ENCODE measurements around the gene TNC. TPM values are rescaled to one million over a fixed set of nuclear protein-coding genes. Genes with fewer than 3 reads are reported as not detected.

TNC gene
- total and polyA plus RNA-seq, 2 of the 4 experiments (the other 2 are of a cell fraction): 192 to 253 TPM

GRCh38 chr9:115088860-115089259 lies 29.1 kb downstream of the TNC start:
- WGBS, 2 experiments (ENCODE audit: extremely low coverage in 2 of 2, insufficient read length in 1 of 2): no CpG with 5 or more reads among the region's 1 CpG
- H4K91ac ChIP-seq (ENCODE audit: insufficient read depth, low read depth, low read length): no peak overlapping the region
- H2BK20ac ChIP-seq (ENCODE audit: low read depth, low read length): no peak overlapping the region
- peaks cover 8% of the 10 kb centered on the region; the same call in 1 of the 2 replicates for H4K20me1 ChIP-seq (ENCODE audit: insufficient read depth, low read length)
- peak overlapping the region; percentile 19 for H2BK5ac ChIP-seq (ENCODE audit: low read depth, low read length, poor library complexity, severe bottlenecking)
- no peak overlapping the region for H4K5ac ChIP-seq (ENCODE audit: low read depth, low read length)
- no peaks in the 10 kb centered on the region for H3K27me3 ChIP-seq (ENCODE audit: control insufficient read depth, insufficient read depth, low read length)
- dilution Hi-C loops (cut with HindIII; ENCODE audit: low sequenced_read_pairs, unreplicated experiment): no loop called here
- intact Hi-C loops (cut with micrococcal nuclease): no loop called here
- no peak overlapping the region for H4K8ac ChIP-seq (ENCODE audit: low read depth in 2 of 2, low read length in 2 of 2)
- DNase-seq: peak; percentile 65
- no peak overlapping the region for H2BK120ac ChIP-seq (ENCODE audit: low read depth, low read length)
- H3K4me3 ChIP-seq (ENCODE audit: insufficient read depth, low read depth, low read length): no peak overlapping the region
- no TSS peak for BruUV-seq (replicated peaks)
- no peaks in the 10 kb centered on the region for H3K9me3 ChIP-seq (ENCODE audit: control insufficient read depth, insufficient read depth, low read length)
- H3K23ac ChIP-seq (ENCODE audit: low read depth, low read length): no peak overlapping the region
- ChIA-PET CTCF (no interaction called here), POLR2A (ENCODE audit: unreplicated experiment) (no interaction called here)
- no peak overlapping the region for H3K4me2 ChIP-seq (ENCODE audit: low read depth, low read length)
- H3K14ac ChIP-seq (replicated peaks; ENCODE audit: low read depth, low read length): no peak overlapping the region
- peaks cover 39% of the 10 kb centered on the region for H3K36me3 ChIP-seq (ENCODE audit: control insufficient read depth, insufficient read depth, low read length)
- ATAC-seq (ENCODE audit: low read depth): peak; percentile 71
- H3K56ac ChIP-seq (ENCODE audit: extremely low read depth, insufficient read depth, low read length): no peak overlapping the region
- peaks cover 11 to 25% of the 10 kb centered on the region in 2 experiments; a peak in 3 of 4 replicates for H3K79me1 ChIP-seq (ENCODE audit: low read depth in 1 of 2, low read length in 2 of 2)
- no peak overlapping the region for H3K9ac ChIP-seq (ENCODE audit: low read depth, low read length)
- in situ Hi-C loops (cut with MboI; ENCODE audit: low sequenced_read_pairs): no loop called here
- no peak overlapping the region for H3K4ac ChIP-seq (ENCODE audit: low read depth, low read length)
- TF ChIP-seq FOS (IDR thresholded peaks at IDR 0.05; ENCODE audit: low read depth, low read length) (peak; percentile 50; the same call in 1 of the 2 replicates), CTCF (conservative IDR thresholded peaks at IDR 0.05; ENCODE audit: low read depth, low read length) (no peak)
- H3K4me1 ChIP-seq (ENCODE audit: control insufficient read depth, insufficient read depth, low read length): peaks cover 2% of the 10 kb centered on the region; the same call in 1 of the 2 replicates
- no peak overlapping the region for H2AFZ ChIP-seq (replicated peaks; ENCODE audit: low read length, poor library complexity)
- H3K18ac ChIP-seq (ENCODE audit: low read depth, low read length): no peak overlapping the region
- no peak overlapping the region for H2AK5ac ChIP-seq (ENCODE audit: low read depth, low read length)
- no peak overlapping the region for H2AK9ac ChIP-seq (replicated peaks; ENCODE audit: low read depth, low read length, poor library complexity)
- H3K27ac ChIP-seq (ENCODE audit: insufficient read depth, low read length): no peak overlapping the region
- peaks cover 15% of the 10 kb centered on the region for H3K9me1 ChIP-seq (ENCODE audit: insufficient read depth, low read length)
- H2BK15ac ChIP-seq (ENCODE audit: low read depth, low read length): no peak overlapping the region

Measured in IMR-90 (cell line).